ENCODE measurements around the gene PDCL3. TPM values are rescaled to one million over a fixed set of nuclear protein-coding genes. Genes with fewer than 3 reads are reported as not detected.

Gene PDCL3
- total and polyA plus RNA-seq, 12 donors = 9.6 to 51.3 (median 17.9) TPM

DNA sequence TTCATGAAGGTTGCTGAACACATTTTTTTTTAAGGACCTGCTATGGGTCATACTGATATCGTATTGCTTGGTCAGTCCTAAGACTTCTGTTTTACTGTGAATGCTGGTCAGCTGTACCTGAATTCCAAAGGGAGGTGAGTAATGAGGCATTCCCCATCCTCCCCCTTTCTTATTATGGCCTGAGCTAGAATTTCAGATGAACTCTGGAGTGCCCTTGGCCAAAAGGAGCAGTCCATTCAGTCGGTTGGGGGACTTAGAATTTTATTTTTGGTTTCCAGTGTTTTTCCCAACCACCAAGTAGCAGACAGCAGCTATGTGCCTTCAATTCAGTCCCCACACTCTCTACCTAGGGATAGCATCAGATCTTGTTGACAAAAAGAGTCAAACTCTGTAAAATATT lies 26.9 kb upstream of the PDCL3 start:
- no peaks in the 10 kb centered on the region for H3K9me3 ChIP-seq (replicated peaks in 1 of 3)
- 51 to 74% (median 59%) methylated on average over 2 of the region's 2 CpGs for WGBS, 4 donors
- DNase-seq = no peak
- TF ChIP-seq, protein P1, sequence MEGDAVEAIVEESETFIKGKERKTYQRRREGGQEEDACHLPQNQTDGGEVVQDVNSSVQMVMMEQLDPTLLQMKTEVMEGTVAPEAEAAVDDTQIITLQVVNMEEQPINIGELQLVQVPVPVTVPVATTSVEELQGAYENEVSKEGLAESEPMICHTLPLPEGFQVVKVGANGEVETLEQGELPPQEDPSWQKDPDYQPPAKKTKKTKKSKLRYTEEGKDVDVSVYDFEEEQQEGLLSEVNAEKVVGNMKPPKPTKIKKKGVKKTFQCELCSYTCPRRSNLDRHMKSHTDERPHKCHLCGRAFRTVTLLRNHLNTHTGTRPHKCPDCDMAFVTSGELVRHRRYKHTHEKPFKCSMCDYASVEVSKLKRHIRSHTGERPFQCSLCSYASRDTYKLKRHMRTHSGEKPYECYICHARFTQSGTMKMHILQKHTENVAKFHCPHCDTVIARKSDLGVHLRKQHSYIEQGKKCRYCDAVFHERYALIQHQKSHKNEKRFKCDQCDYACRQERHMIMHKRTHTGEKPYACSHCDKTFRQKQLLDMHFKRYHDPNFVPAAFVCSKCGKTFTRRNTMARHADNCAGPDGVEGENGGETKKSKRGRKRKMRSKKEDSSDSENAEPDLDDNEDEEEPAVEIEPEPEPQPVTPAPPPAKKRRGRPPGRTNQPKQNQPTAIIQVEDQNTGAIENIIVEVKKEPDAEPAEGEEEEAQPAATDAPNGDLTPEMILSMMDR (IDR thresholded peaks at IDR 0.05) = no peak
- TF ChIP-seq POLR2A (IDR thresholded peaks at IDR 0.05) = no peak
- H3K36me3 ChIP-seq (replicated peaks in 1 of 2) = no peaks in the 10 kb centered on the region
- H3K4me3 ChIP-seq = no peak overlapping the region
- H3K27ac ChIP-seq = no peak overlapping the region
- intact Hi-C loops (cut with DNase I) = no loop called here
- H3K27me3 ChIP-seq = no peaks in the 10 kb centered on the region
- no peaks in the 10 kb centered on the region for H3K4me1 ChIP-seq (replicated peaks in 1 of 2)

DNA sequence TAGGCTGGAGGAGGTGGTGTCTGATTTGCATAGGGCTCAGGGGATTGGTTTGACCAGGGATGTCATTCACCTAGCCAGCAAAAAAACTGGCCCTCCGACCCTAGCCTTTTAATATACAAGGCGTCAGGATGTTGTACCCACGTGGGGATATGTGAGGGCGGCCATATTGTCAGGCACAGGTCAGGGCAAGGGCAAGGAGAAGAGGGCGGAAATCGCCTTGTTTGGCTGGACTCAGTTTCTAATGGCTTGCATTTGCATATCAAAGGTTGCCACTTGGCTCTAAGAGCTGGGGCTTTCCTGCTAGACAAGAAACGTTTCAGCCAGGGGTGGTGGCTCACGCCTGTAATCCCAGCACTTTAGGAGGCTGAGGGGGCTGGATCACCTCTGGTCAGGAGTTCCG lies 24.9 kb upstream of the PDCL3 start:
- no peaks in the 10 kb centered on the region for H3K4me1 ChIP-seq (replicated peaks in 1 of 2)
- no peak for DNase-seq
- TF ChIP-seq POLR2A (IDR thresholded peaks at IDR 0.05) = no peak
- TF ChIP-seq, protein P1 (IDR thresholded peaks at IDR 0.05) = no peak
- H3K36me3 ChIP-seq (replicated peaks in 1 of 2) = no peaks in the 10 kb centered on the region
- no peaks in the 10 kb centered on the region for H3K9me3 ChIP-seq (replicated peaks in 1 of 3)
- no peak overlapping the region for H3K4me3 ChIP-seq
- H3K27ac ChIP-seq = no peak overlapping the region
- intact Hi-C loops (cut with DNase I) = no loop called here
- H3K27me3 ChIP-seq = no peaks in the 10 kb centered on the region
- WGBS, 4 donors = 70 to 73% (median 71%) methylated on average over 6 to 9 of the region's 9 CpGs

DNA sequence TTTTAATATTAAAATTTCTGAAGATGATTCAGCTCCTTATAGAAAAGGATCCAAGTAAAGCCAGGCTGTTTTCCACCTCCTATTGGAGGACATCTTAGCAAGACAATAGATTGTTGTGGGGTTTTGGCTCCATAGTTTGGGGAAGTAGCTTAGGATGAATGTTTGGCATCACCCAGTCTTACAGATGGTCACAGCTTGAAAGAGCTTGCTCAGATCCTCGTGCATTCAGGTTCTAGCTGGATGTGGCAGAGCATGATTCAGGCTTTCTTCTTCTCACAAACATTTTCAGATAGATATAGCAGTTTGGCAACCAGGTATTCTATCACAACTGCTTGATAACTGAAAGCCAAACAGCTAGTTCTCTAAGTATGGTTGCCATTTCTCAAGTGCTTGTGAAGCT lies 23.6 kb upstream of the PDCL3 start:
- Histone ChIP-seq H3K27me3 (no peaks in the 10 kb centered on the region), H3K36me3 (replicated peaks in 1 of 2) (no peaks in the 10 kb centered on the region), H3K27ac (no peak overlapping the region), H3K4me1 (replicated peaks in 1 of 2) (no peaks in the 10 kb centered on the region), H3K4me3 (no peak overlapping the region), H3K9me3 (replicated peaks in 1 of 3) (no peaks in the 10 kb centered on the region)
- intact Hi-C loops (cut with DNase I) = no loop called here
- no peak for TF ChIP-seq POLR2A (IDR thresholded peaks at IDR 0.05)
- WGBS, 4 donors = 41 to 55% (median 45%) methylated on average over 1 of the region's 1 CpG
- no peak for DNase-seq

DNA sequence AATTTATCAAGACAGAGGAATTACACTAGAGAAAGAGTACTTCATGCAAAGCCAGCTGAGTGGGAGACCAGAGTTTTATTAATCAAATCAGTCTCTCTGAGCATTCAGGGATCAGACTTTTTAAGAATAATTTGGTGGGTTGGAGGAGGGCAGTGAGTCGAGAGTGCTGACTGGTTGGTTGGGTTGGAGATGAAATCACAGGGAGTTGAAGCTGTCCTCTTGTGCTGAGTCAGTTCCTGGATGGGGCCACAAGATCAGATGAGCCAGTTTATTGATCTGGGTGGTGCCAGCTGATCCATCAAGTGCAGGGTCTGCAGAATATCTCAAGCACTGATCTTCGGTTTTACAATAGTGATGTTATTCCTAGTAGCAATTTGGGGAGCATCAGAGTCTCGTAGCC lies 21.4 kb upstream of the PDCL3 start:
- intact Hi-C loops (cut with DNase I) = no loop called here
- Histone ChIP-seq H3K27me3 (no peaks in the 10 kb centered on the region), H3K4me1 (replicated peaks in 1 of 2) (no peaks in the 10 kb centered on the region), H3K27ac (no peak overlapping the region), H3K36me3 (replicated peaks in 1 of 2) (no peaks in the 10 kb centered on the region), H3K4me3 (no peak overlapping the region), H3K9me3 (replicated peaks in 1 of 3) (no peaks in the 10 kb centered on the region)
- WGBS, 4 donors = 40 to 68% (median 59%) methylated on average over 3 of the region's 3 CpGs
- TF ChIP-seq, protein P1 (IDR thresholded peaks at IDR 0.05) = no peak
- TF ChIP-seq POLR2A (IDR thresholded peaks at IDR 0.05) = no peak
- DNase-seq = no peak

DNA sequence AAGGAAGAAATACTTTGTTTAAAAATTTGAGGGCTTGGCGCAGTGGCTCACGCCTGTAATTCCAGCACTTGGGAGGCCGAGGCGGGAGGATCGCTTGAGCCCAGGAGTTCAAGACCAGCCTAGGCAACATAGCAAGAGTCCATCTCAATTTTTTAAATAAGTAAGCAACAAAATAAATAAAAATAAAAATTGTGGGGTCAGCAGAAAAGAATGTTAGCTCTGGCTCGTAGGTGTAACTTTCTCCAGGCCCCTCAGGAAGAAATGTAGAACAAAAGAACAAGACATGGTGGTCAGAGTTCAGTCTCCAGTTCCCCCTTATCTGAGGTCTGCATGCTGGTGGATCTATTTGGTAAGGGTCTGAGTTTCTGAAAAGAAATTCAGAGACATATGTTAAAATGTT lies 20.4 kb upstream of the PDCL3 start:
- intact Hi-C loops (cut with DNase I) = no loop called here
- TF ChIP-seq, protein P1 (IDR thresholded peaks at IDR 0.05) = no peak
- TF ChIP-seq POLR2A (IDR thresholded peaks at IDR 0.05) = no peak
- DNase-seq = no peak
- Histone ChIP-seq H3K4me1 (replicated peaks in 1 of 2) (no peaks in the 10 kb centered on the region), H3K4me3 (no peak overlapping the region), H3K9me3 (replicated peaks in 1 of 3) (no peaks in the 10 kb centered on the region), H3K27ac (no peak overlapping the region), H3K36me3 (replicated peaks in 1 of 2) (no peaks in the 10 kb centered on the region), H3K27me3 (no peaks in the 10 kb centered on the region)
- 92 to 94% (median 93%) methylated on average over 6 of the region's 6 CpGs for WGBS, 4 donors
